LNCaP clone FGC (cell line): ENCODE measurements around the gene SIGLEC1.

Experiments used
- DNase-seq: peaks from one replicate; pipeline ENCODE4 v3.0.0-alpha.2; 2011; ENCODE audit warnings: low read depth
- H3K4me3 ChIP-seq: 2 replicates; pipeline ENCODE4 v1.5.1; 2011; ENCODE audit warnings: mild to moderate bottlenecking, low read depth, low read length, control low read depth
- TF ChIP-seq, protein P1 (sequence below): IDR thresholded peaks from 2 replicates; pipeline ENCODE4 v1.5.1; 2012; ENCODE audit warnings: mild to moderate bottlenecking; ENCODE audit not compliant: control insufficient read depth, insufficient read depth; ENCODE audit errors: extremely low read depth

The SIGLEC1 gene

DNA sequence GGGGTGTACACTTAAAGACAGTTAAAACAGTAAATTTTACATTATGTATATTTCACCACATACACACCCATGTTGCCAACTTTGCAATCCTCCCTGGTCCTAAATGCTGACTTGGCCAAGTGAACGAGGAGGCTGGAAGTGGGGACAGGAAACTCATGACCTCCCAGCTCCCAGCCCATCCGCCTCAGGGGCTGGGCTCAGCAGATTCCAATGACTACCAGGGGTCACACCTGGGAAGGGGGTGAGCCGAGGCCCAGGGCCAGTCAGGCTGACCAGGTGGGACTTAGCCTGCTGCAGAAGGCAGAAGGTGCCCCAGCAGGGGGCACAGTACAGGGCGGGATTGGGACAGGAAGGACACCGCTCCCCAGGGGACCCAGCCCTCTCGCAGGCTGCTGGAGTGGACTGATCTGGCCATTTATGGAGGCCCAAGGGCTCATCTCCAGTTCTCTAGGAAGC, 2.4 kb downstream of the SIGLEC1 start:
- TF ChIP-seq, protein P1, sequence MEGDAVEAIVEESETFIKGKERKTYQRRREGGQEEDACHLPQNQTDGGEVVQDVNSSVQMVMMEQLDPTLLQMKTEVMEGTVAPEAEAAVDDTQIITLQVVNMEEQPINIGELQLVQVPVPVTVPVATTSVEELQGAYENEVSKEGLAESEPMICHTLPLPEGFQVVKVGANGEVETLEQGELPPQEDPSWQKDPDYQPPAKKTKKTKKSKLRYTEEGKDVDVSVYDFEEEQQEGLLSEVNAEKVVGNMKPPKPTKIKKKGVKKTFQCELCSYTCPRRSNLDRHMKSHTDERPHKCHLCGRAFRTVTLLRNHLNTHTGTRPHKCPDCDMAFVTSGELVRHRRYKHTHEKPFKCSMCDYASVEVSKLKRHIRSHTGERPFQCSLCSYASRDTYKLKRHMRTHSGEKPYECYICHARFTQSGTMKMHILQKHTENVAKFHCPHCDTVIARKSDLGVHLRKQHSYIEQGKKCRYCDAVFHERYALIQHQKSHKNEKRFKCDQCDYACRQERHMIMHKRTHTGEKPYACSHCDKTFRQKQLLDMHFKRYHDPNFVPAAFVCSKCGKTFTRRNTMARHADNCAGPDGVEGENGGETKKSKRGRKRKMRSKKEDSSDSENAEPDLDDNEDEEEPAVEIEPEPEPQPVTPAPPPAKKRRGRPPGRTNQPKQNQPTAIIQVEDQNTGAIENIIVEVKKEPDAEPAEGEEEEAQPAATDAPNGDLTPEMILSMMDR, result no peak
- no peak for DNase-seq
- no peak overlapping the region for H3K4me3 ChIP-seq

DNA sequence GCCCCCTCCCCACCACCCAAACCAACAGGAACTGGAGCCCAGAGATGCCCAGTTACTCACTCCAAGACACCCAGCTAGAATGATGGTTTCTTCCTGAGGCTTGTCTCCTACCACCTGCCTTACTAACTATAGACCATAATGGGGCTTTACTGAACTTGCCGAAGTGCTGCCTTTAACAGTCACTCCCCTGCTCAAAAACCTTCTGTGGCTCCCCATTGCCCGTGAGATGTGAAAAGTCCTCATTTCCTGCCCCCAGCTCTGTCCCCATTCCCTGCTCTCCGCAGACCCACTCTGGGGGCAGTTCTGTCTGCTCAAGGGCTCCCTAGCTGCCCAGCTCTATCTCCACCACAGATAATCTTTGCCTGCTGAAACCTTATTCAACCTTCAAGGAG, 4.9 kb downstream of the SIGLEC1 start:
- TF ChIP-seq, protein P1, result no peak
- H3K4me3 ChIP-seq, result no peak overlapping the region
- no peak for DNase-seq

DNA sequence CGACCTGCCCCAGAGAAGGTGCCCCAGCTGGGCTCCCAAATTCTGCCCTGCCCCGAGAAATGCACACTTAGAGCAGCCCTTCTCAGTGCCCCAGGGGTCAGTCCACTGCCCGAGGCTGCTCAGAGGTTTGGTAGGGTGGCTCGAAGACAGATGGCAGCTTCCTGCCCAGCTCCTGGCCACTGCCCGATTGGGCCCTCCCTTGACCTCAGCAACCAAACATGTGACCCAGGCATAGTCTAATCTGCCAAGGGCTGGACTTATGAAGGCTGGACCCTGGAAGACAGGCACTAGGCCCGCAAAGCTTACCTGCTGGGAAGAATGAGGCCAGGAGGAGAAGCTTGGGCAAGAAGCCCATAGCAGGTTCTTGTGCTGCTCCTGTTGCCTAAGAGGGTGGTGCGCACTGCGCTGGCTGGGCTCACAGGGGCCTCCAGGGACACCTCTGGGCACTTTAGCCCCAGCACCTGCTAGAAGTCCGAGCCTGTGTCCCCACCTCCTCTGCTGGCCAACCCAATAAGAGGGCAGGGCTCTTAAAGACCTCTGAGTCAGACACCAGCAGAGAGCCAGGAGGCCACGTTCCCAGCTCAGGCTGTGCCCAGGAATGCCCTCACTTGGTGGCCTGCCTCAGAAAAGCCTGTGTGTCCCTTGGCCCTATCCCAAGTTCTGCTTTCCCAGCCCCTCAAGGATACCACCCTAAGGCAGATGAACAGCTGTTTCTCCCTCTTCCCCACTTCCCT, 5.5 kb downstream of the SIGLEC1 start:
- no peak for DNase-seq
- no peak overlapping the region for H3K4me3 ChIP-seq
- TF ChIP-seq, protein P1, result no peak

DNA sequence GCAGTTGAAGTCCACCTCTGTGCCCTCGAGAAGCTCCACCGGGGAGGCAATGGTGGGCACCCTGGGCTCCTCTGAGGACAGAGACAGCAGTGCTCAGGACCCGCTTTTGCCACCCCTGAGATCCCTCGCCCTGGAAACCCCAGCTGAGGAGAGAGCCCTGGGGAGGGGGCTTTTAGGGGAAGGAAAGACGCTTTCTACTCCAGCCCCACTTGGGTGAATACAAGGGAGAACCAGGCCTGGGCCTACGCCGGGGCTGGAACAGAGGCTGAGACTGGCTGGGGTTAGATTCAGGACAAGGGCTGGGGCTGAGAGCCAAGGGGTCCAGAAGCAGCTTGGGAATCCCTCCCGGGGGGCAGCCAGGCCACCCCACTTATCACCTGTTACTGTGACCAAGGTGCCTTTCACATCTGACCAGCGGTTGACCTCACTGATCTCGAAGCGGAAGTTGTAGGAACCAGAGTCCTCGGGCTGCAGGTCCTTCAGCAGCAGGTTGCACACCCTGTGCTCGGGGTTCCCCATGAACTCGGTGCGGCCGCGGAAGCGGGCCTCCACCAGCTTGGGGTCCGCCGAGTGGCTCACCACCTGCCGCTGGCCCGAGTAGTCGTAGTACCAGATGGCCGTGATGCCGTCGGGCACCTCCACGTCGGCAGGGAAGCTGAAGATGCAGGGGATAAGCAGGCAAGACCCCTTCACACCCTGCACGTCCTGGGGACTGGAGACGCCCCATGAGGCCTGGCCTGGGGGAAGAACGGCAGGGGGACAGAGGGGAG, 6.2 kb downstream of the SIGLEC1 start:
- H3K4me3 ChIP-seq, result no peak overlapping the region
- no peak for DNase-seq
- TF ChIP-seq, protein P1, result no peak

DNA sequence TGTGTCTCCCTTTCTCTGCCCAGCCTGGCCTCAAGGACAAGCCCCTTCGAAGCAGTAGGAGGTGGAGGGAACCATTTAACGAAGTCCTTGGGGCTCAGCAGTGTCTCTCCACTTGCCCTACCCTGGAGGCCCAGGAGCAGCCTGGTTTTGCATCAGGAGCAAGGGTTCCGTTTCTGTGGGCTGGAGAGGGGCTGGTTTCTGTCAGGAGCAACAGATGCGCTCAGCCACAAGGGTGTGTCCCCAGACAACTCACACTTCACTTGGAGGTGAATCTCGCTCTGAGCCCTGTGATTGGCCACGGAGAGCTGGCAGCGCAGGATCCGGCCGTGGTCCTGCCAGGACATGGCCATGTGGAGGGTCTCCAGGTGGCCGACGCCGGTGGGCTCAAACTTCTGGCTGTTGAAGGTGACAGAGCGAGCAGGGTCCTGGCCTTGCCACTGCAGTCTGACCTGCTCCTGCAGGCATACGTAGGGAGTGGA, 6.9 kb downstream of the SIGLEC1 start:
- TF ChIP-seq, protein P1, result no peak
- DNase-seq, result no peak
- H3K4me3 ChIP-seq, result no peak overlapping the region

DNA sequence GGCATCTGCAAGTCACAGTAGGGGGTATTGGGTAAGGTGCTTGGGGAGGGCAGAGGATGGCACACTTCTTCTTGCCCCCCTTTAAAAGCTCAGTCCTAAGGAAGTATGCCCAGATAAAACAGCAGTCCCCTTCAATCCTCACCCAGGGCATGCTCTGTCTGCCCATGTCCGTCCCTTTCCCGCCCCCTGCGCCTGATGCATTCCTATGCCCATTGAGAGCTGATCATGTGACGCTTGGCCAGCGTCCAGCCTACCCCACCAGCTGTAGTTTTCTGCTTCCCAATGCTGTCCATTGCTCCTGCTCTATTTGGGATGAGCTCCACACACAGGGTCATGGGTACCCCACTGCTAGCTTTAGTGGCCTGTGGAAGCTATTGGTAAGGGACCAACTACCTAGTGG, 8.3 kb downstream of the SIGLEC1 start:
- DNase-seq, result no peak
- TF ChIP-seq, protein P1, result no peak
- no peak overlapping the region for H3K4me3 ChIP-seq
